ENCODE results near the gene TSG101.

- TF ChIP-seq CTCF (IDR thresholded peaks at IDR 0.05 in 2 of 3, conservative IDR thresholded peaks at IDR 0.05 in 1 of 3; ENCODE audit: control insufficient read depth in 2 of 3, extremely low read depth in 1 of 3, insufficient read depth in 1 of 3, low read depth in 3 of 3, low read length in 3 of 3) (no peak), RB1 (IDR thresholded peaks at IDR 0.05; ENCODE audit: borderline replicate concordance) (no peak)
These were observed 33.9 kb downstream of the TSG101 start for GRCh38 chr11:18492888-18493287.

Data from GM12878 (cell line).